Prostate gland (tissue), 2 donors: ENCODE data around the gene UBE2R2.

Experiments
- POLR2A ChIP-seq: fragments of 450-650 bp; IDR thresholded peaks from one replicate; pipeline ENCODE4 v1.6.1; 2016; ENCODE audit warnings: antibody characterized with exemption, mild to moderate bottlenecking
- POLR2AphosphoS5 ChIP-seq: sonication (generic); formaldehyde crosslinking; IDR thresholded peaks from one replicate; pipeline ENCODE4 v1.6.1; 2017; ENCODE audit warnings: antibody characterized with exemption
- TF ChIP-seq, protein P1 (sequence below), 4 experiments: fragments of 200-600 bp in 2 of 4; fragments of 450-650 bp in 2 of 4; sonication (generic) in 2 of 4; IDR thresholded peaks; 1 replicate in 3 of 4; 2 replicates in 1 of 4; pipeline ENCODE4 v1.5.1; 2016 to 2019; ENCODE audit warnings: antibody characterized with exemption in 4 of 4, mild to moderate bottlenecking in 2 of 4, moderate library complexity in 2 of 4

DNA sequence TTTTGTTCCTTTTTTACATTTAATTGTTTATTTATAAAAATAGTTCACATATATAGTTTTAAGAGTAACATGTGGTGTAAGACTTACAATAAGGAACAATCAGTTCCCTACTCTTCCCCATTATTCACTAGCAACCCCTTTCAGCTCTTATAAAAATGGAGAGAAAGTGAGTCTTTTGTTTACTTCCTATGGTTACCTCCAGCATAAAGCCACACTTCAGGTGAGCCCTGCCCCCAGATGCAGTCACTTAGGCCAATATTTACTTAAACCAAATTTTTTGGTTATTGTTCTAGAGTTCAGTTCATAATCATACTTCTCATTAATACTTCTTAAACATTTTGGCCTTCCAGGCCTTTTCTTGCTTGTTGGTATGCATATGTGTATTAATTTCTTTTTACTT is 33.7 kb downstream of the UBE2R2 start:
- TF ChIP-seq, protein P1, sequence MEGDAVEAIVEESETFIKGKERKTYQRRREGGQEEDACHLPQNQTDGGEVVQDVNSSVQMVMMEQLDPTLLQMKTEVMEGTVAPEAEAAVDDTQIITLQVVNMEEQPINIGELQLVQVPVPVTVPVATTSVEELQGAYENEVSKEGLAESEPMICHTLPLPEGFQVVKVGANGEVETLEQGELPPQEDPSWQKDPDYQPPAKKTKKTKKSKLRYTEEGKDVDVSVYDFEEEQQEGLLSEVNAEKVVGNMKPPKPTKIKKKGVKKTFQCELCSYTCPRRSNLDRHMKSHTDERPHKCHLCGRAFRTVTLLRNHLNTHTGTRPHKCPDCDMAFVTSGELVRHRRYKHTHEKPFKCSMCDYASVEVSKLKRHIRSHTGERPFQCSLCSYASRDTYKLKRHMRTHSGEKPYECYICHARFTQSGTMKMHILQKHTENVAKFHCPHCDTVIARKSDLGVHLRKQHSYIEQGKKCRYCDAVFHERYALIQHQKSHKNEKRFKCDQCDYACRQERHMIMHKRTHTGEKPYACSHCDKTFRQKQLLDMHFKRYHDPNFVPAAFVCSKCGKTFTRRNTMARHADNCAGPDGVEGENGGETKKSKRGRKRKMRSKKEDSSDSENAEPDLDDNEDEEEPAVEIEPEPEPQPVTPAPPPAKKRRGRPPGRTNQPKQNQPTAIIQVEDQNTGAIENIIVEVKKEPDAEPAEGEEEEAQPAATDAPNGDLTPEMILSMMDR (IDR thresholded peaks at IDR 0.05): no peak
- TF ChIP-seq POLR2A (no peak), POLR2AphosphoS5 (peak; percentile 12)
